ENCODE results near the gene DLG2. TPM values are rescaled to one million over a fixed set of nuclear protein-coding genes. Genes with fewer than 3 reads are reported as not detected.
"Not testable (repeated sequence)": the region's sequence is repeated elsewhere in the genome, so short reads cannot be mapped to it uniquely, and the experiment has no call there.

Gene DLG2
- total RNA-seq, 2 experiments from 2014 or later, result 1.2 to 1.4 TPM

- CTCF ChIA-PET, result no interaction called here
- POLR2A ChIA-PET, result no interaction called here
Measured at GRCh38 chr11:84887055-84887629, 740.0 kb downstream of the DLG2 start.

- ChIA-PET POLR2A (no interaction called here), CTCF (no interaction called here)
Measured at GRCh38 chr11:84886344-84886743, 740.8 kb downstream of the DLG2 start.

- CTCF ChIA-PET, result no interaction called here
- POLR2A ChIA-PET, result no interaction called here
Measured at GRCh38 chr11:84884836-84885235, 742.3 kb downstream of the DLG2 start.

GRCh38 chr11:84882056-84882455, 745.1 kb downstream of the DLG2 start:
- ChIA-PET POLR2A (no interaction called here), CTCF (no interaction called here)

- POLR2A ChIA-PET, result no interaction called here
- CTCF ChIA-PET, result no interaction called here
Measured at GRCh38 chr11:84871116-84871515, 756.0 kb downstream of the DLG2 start.

- POLR2A ChIA-PET, result no interaction called here
- CTCF ChIA-PET, result no interaction called here
Measured at GRCh38 chr11:84870486-84870885, 756.7 kb downstream of the DLG2 start.

- ChIA-PET POLR2A (no interaction called here), CTCF (no interaction called here)
Measured at GRCh38 chr11:84866922-84867321, 760.2 kb downstream of the DLG2 start.

GRCh38 chr11:84865791-84866535, 761.2 kb downstream of the DLG2 start:
- CTCF ChIA-PET, result no interaction called here
- POLR2A ChIA-PET, result no interaction called here

GRCh38 chr11:84865257-84865656, 761.9 kb downstream of the DLG2 start:
- POLR2A ChIA-PET, result no interaction called here
- CTCF ChIA-PET, result no interaction called here

- CTCF ChIA-PET, result interaction anchor here (0.7 kb wide), 1 partner anchor 555 kb away, joined by 3 read pairs; no protein-coding TSS in a partner anchor
- POLR2A ChIA-PET, result no interaction called here
Measured at GRCh38 chr11:84857746-84858145, 769.4 kb downstream of the DLG2 start.

GRCh38 chr11:84855508-84856245, 771.5 kb downstream of the DLG2 start:
- ChIA-PET POLR2A (no interaction called here), CTCF (no interaction called here)

- ChIA-PET POLR2A (no interaction called here), CTCF (no interaction called here)
Measured at GRCh38 chr11:84854498-84854880, 772.7 kb downstream of the DLG2 start.

- ChIA-PET POLR2A (no interaction called here), CTCF (no interaction called here)
Measured at GRCh38 chr11:84853841-84854497, 773.2 kb downstream of the DLG2 start.

GRCh38 chr11:84847842-84848241, 779.3 kb downstream of the DLG2 start:
- ChIA-PET POLR2A (no interaction called here), CTCF (no interaction called here)

- POLR2A ChIA-PET, CTCF ChIA-PET: not testable (repeated sequence)
Measured at GRCh38 chr11:84840201-84840600, 786.9 kb downstream of the DLG2 start.

- ChIA-PET CTCF (no interaction called here), POLR2A (no interaction called here)
Measured at GRCh38 chr11:84837402-84838069, 789.6 kb downstream of the DLG2 start.

GRCh38 chr11:84836371-84836770, 790.8 kb downstream of the DLG2 start:
- ChIA-PET POLR2A (no interaction called here), CTCF (no interaction called here)

GRCh38 chr11:84833488-84834088, 793.6 kb downstream of the DLG2 start:
- CTCF ChIA-PET, result no interaction called here
- POLR2A ChIA-PET, result no interaction called here

GRCh38 chr11:84830372-84830771, 796.8 kb downstream of the DLG2 start:
- POLR2A ChIA-PET, result no interaction called here

GRCh38 chr11:84829162-84829561, 798.0 kb downstream of the DLG2 start:
- CTCF ChIA-PET, result no interaction called here
- POLR2A ChIA-PET, result interaction anchor here (0.5 kb wide), 1 partner anchor 59 kb away, joined by 3 read pairs; no protein-coding TSS in a partner anchor

More at GRCh38 chr11:84830372-84830771, 796.8 kb downstream of the DLG2 start:
- CTCF ChIA-PET, result no interaction called here

Data from activated CD8-positive, alpha-beta memory T cell treated with anti-CD3 and anti-CD28 coated beads for 36 hours (primary cell).